AG04450 (cell line): ENCODE data around the gene TRPM2. TPM values are rescaled to one million over a fixed set of nuclear protein-coding genes. Genes with fewer than 3 reads are reported as not detected.

Source experiments
- CTCF ChIA-PET: fragments of 300-600, 350-600 bp; formaldehyde crosslinking; extraction: SDS; loops from one replicate; lab custom pipeline; 2022; ENCODE audit warnings: antibody characterized with exemption, inconsistent platforms; lab: Charles Lee
- POLR2A ChIA-PET: fragments of 350-600 bp; formaldehyde crosslinking; extraction: SDS; loops from one replicate; lab custom pipeline; 2021; ENCODE audit warnings: antibody characterized with exemption, inconsistent platforms; lab: Yijun Ruan, JAX
- DNase-seq: peaks from one replicate; pipeline ENCODE4 v3.0.0-alpha.2; 2011; ENCODE audit warnings: low read depth, low spot score
- H3K27ac ChIP-seq: one replicate; pipeline ENCODE4 v1.5.1; 2012; ENCODE audit warnings: low read depth, low read length, control low read depth
- H3K27me3 ChIP-seq: one replicate; pipeline ENCODE4 v1.6.0; 2012; ENCODE audit warnings: low read length; ENCODE audit not compliant: control insufficient read depth, insufficient read depth
- H3K4me3 ChIP-seq: 2 replicates; pipeline ENCODE4 v1.5.1; 2011; ENCODE audit warnings: mild to moderate bottlenecking, low read depth, low read length, control low read depth
- H3K9me3 ChIP-seq: 2 replicates; pipeline ENCODE4 v1.5.1; 2012; ENCODE audit warnings: low read length; ENCODE audit not compliant: control insufficient read depth, insufficient read depth
- CTCF ChIP-seq: IDR thresholded peaks from 2 replicates; pipeline ENCODE4 v1.5.1; 2011; ENCODE audit warnings: low read depth, low read length, control low read depth, inconsistent platforms
- polyA plus RNA-seq: library from polyadenylated mRNA; depleted of rRNA; stranded (reverse); fragments of >200 nt; gene quantifications from 2 replicates; pipeline ENCODE4 v1.2.3, GENCODE V29; 2011

The TRPM2 gene
- polyA plus RNA-seq, 1 experiment = not detected

- Histone ChIP-seq H3K4me3 (no peak overlapping the region), H3K9me3 (peaks cover 62% of the 10 kb centered on the region), H3K27me3 (no peaks in the 10 kb centered on the region), H3K27ac (no peak overlapping the region)
- CTCF ChIA-PET = no interaction called here
- no peak for DNase-seq
- POLR2A ChIA-PET = no interaction called here
- no peak for TF ChIP-seq CTCF
Measured at GRCh38 chr21:44397431-44398031, 44.1 kb downstream of the TRPM2 start.

- ChIA-PET CTCF (no interaction called here), POLR2A (no interaction called here)
- H3K9me3 ChIP-seq = peaks cover 72% of the 10 kb centered on the region
- no peak for DNase-seq
- no peaks in the 10 kb centered on the region for H3K27me3 ChIP-seq
- H3K4me3 ChIP-seq = no peak overlapping the region
- no peak overlapping the region for H3K27ac ChIP-seq
- TF ChIP-seq CTCF = no peak
Measured at GRCh38 chr21:44398499-44398898, 45.1 kb downstream of the TRPM2 start.

GRCh38 chr21:44399151-44399954 lies 45.9 kb downstream of the TRPM2 start:
- CTCF ChIA-PET = no interaction called here
- POLR2A ChIA-PET = no interaction called here

GRCh38 chr21:44399955-44400790 lies 46.8 kb downstream of the TRPM2 start:
- Histone ChIP-seq H3K27me3 (no peaks in the 10 kb centered on the region), H3K27ac (no peak overlapping the region), H3K4me3 (no peak overlapping the region), H3K9me3 (peaks cover 70% of the 10 kb centered on the region)
- ChIA-PET CTCF (no interaction called here), POLR2A (no interaction called here)
- no peak for TF ChIP-seq CTCF
- no peak for DNase-seq

More at GRCh38 chr21:44399151-44399954, 45.9 kb downstream of the TRPM2 start:
- H3K27ac ChIP-seq = no peak overlapping the region
- H3K9me3 ChIP-seq = peaks cover 72% of the 10 kb centered on the region
- no peak for TF ChIP-seq CTCF
- H3K27me3 ChIP-seq = no peaks in the 10 kb centered on the region
- no peak for DNase-seq
- no peak overlapping the region for H3K4me3 ChIP-seq
